T-helper 1 cell treated with Interleukin-12 subunit alpha and Interleukin-12 subunit beta and Interleukin-4 antibody, amounts not matched to agents 30 ng/mL and 1 ng/mL, for 36 hours (primary cell): Measurements from ENCODE around the gene CFAP61. TPM values are rescaled to one million over a fixed set of nuclear protein-coding genes. Genes with fewer than 3 reads are reported as not detected.
"Not testable (repeated sequence)": the region's sequence is repeated elsewhere in the genome, so short reads cannot be mapped to it uniquely, and the experiment has no call there.

Experiments used
- intact Hi-C: fragments of 100-400 bp; cut with micrococcal nuclease; formaldehyde crosslinking; loops from one replicate; pipeline ENCODE4 v1.15.1; 2024
- total RNA-seq: library from RNA; stranded (reverse); gene quantifications from 2 replicates; pipeline ENCODE4 v1.2.3, GENCODE V29; 2022

The CFAP61 gene
- total RNA-seq, 1 donor from 2014 or later = not detected

DNA sequence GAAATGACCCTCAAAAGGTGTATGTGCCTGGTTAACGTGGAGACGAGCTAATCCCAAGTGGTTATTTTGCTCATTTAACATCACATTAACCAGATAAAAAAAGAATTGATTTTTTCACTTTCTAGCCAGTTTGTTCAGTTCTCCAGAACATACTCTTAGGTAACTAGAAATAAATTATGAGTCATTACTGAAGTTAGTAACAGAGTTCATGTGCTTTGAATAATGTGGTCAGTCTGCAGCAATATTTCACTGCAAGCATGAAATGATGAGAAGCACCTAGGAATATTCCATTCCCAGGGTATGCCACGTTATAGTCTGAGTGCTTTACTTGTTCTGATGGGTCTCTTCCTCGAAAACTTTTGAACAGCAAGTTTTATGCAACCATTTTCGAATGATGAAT lies 177.3 kb downstream of the CFAP61 start:
- intact Hi-C loops = no loop called here

DNA sequence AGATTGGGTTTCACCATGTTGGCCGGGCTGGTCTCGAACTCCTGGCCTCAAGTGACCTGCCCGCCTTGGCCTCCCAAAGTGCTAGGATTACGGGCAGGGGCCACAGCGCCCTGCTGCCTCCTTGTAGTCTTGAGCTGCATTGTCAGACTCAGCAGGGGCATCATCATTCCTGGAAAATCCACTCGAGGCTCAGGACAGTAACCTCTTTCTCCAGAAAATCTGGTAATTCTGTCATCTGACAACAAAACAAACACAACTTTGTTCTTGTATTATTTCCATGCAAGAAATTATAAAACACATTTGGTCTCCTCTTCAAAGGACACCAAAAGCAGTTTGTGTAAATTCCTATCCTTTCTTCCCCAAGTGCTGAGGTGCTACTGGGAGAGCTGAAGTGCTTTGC lies 178.4 kb downstream of the CFAP61 start:
- intact Hi-C loops = no loop called here

DNA sequence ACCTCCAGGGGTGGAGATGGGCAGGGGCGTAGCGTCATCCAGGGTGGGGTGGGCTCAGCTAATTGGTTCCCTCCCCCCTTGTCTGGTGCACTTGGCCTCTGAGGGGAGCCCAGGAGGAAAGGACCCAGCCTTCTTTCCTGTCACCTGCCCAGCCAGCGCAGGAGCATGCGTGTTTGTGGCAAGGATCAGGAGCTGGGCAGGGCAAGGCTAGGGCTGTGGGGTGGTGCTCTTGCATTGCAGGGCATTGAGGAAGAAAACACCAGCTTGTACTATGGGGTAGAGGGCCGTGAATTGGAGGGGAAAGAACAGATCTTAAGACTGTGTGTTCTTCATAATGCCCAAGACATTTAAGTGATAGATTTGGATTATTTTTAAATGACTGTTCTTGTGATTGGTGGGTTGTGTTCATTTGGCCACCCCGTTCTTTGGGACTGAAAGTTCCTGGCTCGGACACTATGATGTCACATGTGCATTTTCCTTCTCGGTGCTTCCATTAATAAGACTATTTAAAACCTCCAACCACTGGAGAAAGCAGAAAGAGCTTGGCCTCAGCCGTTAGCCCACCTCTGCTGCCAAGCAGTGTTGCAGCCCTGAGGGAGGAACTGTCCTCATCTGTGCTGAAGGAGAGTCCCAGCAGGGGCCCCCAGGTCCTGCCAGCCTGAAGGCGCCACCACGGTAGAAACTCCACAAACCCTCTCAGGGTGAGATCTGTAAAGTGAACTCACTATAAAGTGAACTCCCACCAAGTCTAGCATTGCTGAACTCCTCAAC lies 179.4 kb downstream of the CFAP61 start:
- intact Hi-C loops = no loop called here

DNA sequence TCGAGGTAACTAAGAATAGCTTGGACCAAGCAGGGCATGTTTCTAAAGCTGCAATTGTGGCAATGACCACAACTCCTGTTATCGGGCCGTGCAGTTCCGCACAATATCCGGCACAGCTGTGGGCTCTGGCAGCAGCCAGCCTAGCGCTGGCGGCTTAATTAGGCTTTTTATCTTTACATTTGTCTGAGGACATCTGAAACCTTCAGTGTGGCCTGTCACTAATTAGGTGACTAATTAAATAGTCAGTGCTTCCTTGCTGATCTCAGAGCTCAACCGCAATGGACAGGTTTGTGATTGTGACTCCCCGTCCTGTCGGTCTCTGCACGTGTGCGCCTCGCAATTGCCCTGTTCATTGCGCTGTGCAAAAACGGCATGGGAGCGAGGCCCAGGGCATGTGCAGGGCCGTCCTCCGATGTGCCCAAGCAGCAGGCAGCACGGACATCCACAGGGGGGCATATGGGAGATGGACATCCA lies 180.7 kb downstream of the CFAP61 start:
- intact Hi-C loops = no loop called here

DNA sequence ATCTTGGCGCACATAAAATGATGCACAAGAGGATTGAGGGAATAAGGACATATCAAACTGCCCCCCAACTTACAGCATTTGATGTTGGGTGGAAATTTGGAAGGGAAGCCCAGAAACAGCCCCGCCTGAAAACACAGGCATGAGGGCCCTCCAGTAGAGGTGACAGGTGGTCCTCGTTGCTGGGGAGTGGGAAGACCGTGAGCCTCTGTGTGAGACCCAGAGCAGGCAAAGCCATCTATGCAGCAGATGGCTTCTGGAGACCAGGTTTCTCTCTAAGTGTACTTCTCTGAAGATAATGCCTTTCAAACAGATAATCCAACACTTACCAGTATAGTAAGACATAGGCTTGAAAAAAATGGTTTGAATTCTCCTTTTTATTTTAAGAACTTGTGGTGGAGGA lies 183.3 kb downstream of the CFAP61 start:
- intact Hi-C loops = loop anchor here (5.0 kb wide), 1 partner anchor 218 kb away; the partner anchor contains the start of gene NAA20

DNA sequence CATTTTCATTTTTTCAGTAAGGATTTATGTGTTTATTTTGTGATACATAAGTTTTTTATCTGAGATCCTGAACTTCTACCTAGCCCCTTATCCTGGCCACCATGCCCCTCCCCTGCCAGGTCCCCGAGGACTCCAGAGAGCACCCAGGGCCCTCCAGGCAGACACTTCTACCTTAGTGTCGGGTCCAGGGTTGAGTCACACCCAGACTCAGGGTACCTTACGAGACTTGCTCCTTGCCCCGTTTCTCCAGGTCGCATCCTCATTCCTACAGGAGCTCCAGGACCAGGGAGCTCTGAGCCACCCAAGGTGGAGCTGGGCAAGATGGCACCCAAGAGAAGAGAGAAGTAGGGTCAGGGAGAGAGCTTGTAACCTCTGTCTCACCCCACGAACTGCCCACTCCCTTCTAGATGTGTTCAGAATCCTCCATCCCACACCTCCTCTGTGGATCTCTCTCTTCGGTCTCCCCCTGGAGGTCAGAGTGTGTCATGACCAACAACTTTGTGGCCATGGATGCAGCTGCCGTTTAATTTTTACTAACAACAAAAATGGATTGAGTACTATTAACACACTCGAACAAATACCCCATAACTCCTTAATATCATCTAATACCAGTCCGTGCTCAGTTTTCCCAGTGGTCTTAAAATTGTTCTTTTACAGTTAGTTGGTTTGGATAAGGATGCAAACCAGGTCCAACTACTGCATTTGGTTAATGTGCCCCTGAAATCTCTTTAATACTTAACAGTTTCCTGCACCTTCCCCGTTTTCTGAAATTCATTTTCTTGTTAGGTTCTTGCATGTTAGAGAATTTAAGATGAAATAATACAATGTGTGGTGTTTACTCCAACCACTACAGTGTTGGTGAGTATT lies 185.0 kb downstream of the CFAP61 start:
- intact Hi-C loops = loop anchor here (1.0 to 5.0 kb wide), 3 partner anchors 153 to 331 kb away; partner anchors contain the start of gene NAA20

DNA sequence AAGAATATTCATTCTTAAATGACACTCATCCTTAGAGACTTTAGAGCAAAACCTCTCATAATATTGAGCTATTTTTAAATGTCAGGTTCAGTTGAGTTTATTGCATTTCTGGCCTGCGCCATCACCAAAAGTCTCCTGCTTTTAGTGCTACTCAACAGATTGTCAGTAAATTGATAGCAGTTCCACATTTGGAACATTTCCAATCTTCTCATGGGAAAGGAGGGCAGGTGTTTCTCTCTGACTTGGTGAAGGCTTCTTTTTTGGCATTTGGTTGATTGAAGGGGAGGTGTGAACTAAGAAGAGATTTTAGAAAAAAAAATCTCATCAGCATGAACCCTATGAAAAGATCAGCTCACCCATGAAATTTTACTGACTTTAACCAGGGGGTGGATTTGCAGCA lies 189.6 kb downstream of the CFAP61 start:
- intact Hi-C loops = no loop called here

DNA sequence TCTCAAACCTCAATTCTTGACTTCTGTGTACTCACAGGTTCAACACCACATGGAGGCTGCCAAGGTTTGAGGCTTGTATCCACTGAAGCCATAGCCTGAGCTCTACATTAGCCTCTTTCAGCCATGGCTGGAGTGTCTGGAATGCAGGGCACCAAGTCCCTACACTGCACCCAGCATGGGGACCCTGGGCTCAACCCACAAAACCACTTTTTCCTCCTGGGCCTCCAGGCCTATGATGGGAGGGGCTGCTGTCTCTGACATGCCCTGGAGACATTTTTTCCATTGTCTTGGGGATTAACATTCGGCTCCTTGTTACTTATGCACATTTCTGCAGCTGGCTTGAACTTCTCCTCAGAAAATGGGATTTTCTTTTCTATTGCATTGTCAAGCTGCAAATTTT lies 192.1 kb downstream of the CFAP61 start:
- intact Hi-C loops = not testable (repeated sequence)

DNA sequence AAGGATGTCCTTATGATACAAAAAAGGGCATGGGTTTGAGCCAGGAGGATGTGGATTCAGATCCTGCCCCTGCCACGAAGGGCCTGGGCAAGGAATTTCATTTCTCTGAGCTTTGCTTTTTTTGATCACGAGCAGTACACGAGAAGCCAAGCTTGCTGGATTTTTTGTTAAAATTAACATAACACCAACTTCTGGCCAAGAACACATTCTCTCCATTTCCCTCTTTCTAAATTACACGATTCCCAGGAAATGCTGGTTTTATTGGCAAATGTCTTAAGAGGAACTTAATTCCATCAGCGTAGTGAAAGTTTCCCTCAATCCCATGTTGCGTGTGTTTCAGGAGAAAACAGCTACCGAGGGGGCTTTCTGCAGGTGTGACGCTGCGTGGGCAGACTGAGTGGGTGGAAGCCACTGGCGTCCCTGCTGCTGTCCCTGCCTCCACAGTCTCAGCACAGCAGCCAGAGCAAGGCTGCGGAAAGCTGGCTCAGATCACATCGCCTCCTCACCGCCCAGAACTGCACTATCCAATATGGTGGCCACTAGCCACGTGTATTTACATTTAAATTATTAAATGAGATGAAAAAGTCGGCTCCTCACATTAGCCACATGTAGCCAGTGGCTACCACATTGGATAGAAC lies 194.8 kb downstream of the CFAP61 start:
- intact Hi-C loops = no loop called here

DNA sequence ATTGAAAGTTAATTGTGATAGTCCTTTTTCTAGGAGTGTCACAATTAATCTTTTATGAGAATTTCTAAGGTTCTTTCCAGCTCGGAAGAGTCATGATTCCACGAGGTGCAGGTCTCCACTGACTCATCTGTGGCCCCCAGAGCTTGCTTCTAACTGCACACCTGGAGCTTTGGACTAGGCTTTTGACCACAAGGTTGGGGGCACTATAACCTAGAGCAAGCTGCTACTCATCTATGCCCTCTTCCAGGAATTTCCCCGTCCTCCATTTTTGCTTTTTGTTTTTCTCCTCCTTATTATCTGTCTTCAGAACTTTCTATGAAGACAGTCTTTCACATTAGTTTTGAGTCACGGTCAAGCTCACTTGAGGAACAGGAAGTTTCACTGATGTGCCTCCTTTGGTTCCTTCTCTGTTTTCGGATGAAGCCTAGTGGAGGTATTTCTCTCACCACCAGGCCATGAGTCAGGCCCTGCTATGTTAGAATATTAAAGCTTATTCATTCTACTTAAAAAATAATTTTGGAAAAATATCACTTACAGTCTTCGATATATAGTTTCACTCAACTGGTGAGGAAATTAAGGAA lies 196.4 kb downstream of the CFAP61 start:
- intact Hi-C loops = no loop called here

DNA sequence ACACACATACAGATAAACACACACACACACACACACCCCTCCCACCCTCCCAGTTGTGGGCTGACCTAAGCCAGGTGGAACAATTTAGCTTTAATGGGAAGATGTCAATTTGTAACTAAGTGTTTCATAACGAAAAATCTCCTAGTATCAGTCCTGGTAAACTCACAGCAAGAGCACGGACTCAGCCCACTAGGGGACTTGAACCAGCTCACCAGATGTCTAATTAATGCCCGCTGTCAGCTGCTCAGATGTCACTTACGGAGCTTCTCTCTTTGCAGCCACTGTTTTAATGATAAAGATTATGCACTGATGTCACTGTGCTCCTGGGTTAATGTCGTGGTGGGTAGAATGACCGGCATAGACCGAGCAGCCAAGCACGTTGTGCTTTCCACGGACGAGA lies 199.0 kb downstream of the CFAP61 start:
- intact Hi-C loops = no loop called here

DNA sequence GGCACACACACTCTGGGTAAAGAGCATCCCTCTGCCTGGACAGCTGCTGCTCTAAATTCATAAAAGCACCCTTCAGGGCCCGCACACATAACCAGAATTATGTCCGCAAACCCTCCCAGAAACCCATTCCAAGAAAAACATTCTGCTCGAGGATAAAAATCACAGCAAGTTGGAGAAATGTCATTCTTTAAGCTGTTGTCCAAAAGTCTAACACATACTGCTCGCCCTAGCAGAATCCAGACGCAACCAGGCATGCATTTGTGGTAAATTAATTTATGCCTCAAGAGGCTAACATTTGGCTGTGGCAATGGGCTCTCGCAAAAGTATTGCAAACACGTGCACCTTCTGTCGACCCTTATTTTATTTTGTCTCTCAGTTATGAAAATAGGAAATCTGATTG lies 199.5 kb downstream of the CFAP61 start:
- intact Hi-C loops = no loop called here

DNA sequence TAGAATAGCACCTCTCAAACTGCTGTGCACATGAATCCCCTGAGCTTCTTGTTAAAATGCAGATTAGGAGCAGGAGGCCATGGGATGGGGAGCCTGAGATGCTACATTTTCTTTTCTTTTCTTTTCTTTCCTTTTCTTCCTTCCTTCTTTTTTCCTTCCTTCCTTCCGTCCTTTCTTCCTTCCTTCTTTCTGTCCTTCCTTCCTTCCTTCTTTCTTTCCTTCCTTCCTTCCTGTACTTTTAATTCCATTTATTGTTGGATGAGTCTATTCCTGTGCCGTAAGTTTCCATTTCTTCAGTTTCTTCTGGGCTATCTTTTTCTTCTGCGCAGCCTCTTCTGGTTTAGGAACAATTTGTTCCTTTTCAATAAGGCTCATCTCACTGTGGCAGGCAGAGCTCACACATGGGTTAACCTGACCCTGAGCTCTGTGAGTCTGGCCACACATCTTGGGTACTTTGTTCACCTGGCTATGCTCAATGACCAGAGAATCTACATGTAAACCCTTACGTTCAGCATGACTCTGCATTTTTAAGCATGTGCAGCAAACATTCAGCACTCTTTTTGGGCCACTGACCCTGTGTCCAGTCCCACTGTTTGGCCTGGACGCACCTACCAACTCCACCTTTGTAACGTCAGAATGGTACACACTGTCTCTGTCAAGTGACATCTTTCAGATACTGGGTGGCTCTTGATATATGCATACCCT lies 200.9 kb downstream of the CFAP61 start:
- intact Hi-C loops = no loop called here

DNA sequence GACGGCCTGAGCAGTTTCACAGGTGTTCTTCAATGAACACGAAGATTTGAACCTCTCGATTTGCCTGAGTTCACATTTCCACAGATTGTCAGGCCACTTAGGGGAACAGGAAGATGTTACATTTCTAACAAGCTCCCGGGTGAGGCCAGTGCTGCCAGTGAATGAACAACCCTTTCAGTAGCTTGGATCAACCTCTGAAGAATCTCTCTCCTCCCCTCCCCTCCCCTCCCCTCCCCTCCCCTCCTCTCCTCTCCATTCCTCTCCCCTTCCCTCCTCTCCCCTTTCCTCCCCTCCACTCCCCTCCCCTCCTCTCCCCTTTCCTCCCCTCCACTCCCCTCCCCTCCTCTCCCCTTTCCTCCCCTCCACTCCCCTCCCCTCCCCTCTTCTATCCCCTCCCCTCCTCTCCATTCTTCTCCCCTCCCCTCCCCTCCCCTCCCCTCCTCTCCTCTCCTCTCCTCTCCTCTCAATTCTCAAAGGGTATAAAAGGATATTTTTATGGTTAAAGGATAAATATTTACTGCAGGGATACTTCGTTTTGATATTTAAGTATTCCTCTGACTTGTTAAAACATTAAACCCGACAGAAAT lies 201.5 kb downstream of the CFAP61 start:
- intact Hi-C loops = no loop called here

DNA sequence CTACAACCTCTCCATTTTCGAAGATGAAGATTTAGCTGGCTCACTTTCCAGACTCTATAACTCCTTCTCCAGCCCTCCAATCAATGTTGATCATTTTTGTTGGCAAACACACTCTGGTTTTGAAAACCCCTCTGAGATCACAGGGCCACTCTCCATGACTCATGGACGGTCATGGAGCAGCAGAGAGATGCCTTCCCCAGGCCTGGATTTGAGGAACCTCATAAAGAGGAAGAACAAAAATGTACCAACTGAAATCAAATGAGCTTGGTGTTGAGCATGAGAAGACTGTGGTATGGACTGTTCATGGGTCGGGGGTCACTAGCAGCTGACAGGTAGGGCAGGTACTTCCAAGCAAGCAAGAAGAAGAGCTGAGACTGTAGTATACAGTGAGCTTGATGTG lies 202.8 kb downstream of the CFAP61 start:
- intact Hi-C loops = no loop called here

DNA sequence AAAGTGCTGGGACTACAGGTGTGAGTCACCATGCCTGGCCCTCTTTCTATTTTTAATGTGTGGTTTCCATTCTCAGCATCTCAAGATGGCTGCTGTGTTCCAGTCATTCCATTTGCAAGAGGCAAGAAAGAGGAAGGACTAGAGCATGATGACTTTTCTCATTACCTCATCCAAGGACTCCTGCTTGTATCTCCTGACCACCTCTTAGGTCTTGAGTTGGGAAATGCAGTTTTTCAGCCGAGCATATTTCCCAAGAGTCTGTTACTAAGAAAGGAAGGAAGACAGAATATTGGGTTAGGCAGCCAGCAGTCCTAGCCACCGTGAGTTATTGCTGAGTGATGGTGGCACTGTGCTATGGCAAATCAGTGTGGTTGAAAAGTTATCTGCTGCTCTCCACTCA lies 207.2 kb downstream of the CFAP61 start:
- intact Hi-C loops = no loop called here

DNA sequence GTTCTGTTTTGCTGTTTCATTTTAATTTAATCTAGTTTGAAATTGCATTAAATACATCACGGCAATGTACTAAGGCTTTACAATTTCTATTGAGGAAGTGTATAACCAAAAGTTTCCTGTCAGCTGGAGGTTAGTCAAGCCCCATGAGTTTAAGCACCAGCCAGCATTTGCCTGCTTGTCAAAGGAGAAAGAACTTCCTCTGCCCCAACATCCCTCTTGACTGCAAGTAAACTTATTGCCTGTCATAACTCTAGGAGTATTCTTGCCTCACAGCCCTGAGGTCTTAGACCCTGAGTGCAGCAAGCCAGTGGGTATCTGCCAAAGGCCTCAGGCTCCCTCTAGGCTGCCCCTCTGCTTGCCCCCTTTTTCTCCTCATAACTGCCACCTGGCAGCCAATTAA lies 208.8 kb downstream of the CFAP61 start:
- intact Hi-C loops = no loop called here

DNA sequence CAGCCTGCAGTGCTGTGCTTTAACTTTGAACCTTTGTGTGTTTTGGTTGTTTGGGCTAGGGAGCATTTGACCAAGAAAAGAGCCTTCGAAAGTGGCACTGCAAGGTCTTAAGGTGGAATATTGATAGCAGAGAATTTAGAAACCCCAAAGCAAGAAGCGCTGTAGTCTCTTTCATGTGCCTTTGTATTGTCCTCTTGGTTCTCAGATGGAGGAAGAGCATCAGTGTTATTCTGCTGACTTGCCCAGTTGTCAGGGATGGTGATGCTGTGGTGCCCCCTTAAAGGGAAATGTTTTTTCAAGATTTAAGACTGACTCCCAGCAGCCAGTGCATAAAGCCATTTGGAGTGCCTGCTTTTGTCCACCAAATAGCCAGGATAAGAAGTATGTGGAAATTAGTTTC lies 212.9 kb downstream of the CFAP61 start:
- intact Hi-C loops = no loop called here

DNA sequence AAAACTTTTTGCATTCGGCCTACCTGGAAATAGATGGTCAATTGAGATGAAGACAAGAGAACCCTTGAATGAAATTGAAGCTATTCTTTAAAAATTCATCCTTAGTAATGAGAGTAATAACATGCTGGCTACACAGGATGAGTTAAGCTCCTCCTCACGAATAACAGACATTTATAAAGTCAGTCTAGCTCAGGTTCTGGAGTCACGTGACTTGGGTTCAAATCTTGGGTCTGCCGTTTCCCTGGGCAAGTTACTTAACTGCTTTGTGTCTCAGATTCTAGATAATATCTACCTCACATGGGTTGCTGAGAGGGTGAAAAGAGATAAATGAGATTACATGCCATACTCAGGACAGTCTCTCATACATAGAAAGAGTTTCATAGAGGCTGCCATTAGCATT lies 214.2 kb downstream of the CFAP61 start:
- intact Hi-C loops = no loop called here

DNA sequence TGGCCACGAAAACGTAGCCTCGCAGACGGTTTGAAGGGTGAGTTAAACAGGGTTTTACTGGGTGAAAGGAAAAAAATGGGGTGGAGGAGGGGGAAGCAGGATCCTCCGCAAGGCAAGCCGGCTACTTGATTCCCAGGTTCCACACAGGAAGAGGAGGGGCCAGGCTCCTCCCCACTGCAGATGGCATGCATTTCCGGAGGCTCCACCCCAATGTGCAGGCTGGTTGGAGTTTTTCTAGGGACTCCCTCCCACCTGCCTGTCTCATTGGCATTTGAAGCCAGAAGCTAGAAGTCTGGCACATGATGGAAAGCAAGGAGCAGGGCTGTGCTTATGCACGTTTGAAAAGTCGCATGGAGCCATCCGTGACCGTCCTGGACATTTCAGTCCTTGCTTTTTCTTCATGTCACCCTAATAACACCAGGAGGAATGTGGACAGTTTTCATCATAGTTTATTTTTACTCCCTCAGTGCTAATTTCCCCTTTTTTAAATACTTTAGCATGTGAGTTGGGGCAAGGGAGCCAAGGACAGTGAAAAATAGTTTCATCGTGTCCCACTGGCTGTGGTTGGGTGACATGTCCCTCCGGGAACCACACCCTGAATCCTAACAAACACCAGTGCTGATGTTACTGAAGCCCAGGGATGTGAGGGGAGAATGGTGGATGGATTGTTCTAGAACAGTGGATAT lies 215.5 kb downstream of the CFAP61 start:
- intact Hi-C loops = no loop called here
